Jurkat, Clone E6-1 (cell line): ENCODE results near the gene DGKQ.

Experiments
- DNase-seq: peaks from one replicate; pipeline ENCODE4 v3.0.0-alpha.2; 2011; ENCODE audit warnings: low read depth, low spot score
- H3K4me3 ChIP-seq: 2 replicates; pipeline ENCODE4 v1.5.1; 2011; ENCODE audit warnings: mild to moderate bottlenecking, low read length, control low read depth, moderate library complexity

The DGKQ gene

GRCh38 chr4:914531-914930, 58.8 kb downstream of the DGKQ start:
- no peak for DNase-seq
- no peak overlapping the region for H3K4me3 ChIP-seq

GRCh38 chr4:913280-913618, 60.1 kb downstream of the DGKQ start:
- H3K4me3 ChIP-seq = no peak overlapping the region
- no peak for DNase-seq

DNA sequence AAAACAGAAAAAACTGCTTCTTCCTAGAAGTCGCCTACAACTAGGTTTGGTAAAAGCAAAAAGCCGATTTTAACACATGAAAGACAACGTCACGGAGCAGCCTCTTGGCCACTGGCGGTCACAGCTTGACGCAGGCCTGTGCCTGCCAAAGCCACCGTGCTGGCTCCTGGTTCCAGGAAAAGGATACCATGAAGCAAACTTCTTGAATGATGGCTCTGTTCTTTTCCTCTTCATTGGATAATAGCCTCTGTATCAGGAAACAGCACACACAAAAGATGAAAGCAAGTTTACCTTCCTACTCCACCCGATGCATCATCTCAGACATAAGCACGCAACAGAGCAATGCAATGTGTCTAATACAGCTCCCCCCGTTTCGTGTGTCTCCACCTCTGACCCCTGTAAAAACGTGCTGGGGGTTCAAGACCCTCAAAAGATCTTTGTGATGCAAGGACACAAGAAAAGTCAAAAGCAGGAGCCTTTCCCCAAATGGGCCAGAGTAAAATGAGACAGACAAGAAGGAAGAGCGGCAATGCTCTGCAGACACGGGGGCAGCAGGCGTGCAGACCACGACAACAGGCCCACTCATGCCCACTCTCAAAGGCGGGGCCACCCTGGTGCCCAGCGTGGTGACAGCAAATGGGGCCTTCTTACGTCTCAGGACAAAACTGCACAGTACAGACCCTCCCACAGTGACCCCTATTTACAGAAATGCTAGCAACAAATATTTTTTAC, 60.7 kb downstream of the DGKQ start:
- H3K4me3 ChIP-seq = no peak overlapping the region
- DNase-seq = no peak

GRCh38 chr4:911871-912490, 61.4 kb downstream of the DGKQ start:
- DNase-seq = no peak
- no peak overlapping the region for H3K4me3 ChIP-seq

- DNase-seq = no peak
- no peak overlapping the region for H3K4me3 ChIP-seq
These were observed 62.1 kb downstream of the DGKQ start for GRCh38 chr4:911221-911751.

GRCh38 chr4:910366-911091, 62.8 kb downstream of the DGKQ start:
- no peak overlapping the region for H3K4me3 ChIP-seq
- no peak for DNase-seq

GRCh38 chr4:909821-910220, 63.5 kb downstream of the DGKQ start:
- DNase-seq = no peak

GRCh38 chr4:909131-909571, 64.2 kb downstream of the DGKQ start:
- no peak for DNase-seq
- no peak overlapping the region for H3K4me3 ChIP-seq

More at GRCh38 chr4:909821-910220, 63.5 kb downstream of the DGKQ start:
- H3K4me3 ChIP-seq = no peak overlapping the region
